AG20443 (cell line): ENCODE data around the gene HHIPL1.

Source experiments
- DNase-seq: peaks from one replicate; pipeline ENCODE4 v3.0.0; 2012; ENCODE audit warnings: low spot score, mixed read lengths

Gene HHIPL1

DNA sequence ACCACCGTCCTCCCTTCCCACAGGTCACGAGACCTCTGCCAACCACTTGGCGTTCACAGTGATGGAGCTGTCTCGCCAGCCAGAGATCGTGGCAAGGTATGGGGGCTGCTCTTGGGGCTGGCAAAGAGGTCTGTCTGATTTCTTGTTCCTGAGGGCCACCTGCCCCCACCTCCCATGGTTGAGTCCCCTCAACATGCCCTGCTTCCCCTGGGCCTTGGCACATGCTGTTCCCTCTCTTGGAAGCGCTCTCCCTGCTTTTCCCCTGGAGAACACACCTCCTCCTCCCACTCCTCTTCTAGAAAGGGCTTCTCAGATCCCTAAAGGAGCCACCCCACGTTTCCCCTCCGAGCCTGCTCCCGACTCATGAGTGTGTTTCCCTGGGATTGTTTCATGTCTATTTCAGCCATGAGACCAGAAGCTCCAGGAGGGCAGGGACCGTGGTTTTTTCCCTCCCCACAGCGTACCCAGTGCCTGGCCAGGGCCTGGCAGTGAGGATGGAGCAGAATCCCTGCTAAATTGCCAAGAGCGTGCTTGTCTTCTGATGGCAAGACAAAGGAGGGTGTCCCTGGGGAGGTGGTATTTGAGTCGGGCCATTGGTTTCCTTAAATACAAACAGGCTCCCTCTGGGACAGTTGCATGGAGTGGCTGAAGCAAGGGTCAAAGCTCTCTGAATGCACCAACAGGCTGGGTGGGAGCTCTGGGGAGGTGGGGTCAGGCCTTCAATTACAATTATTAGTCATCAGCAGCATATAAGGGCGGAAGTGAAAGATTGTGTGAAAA, 73.3 kb downstream of the HHIPL1 start:
- no peak for DNase-seq

DNA sequence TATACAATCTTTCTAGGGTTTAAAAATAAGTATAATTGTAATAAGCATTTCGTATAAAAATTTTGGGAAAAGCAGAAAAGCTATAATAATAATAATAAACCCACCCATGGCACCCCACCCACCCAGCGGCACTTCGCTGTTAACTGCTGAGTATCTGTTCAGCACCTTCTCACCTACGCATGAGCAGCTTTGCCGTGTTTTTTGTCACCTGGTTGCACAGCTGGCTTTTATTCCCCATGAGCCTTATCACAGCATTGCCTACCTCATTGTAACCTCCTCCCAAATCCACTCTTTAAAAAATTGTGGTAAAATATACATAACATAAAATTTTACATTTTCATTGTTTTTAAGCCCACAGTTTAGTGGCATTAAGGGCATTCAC, 73.9 kb downstream of the HHIPL1 start:
- DNase-seq: no peak

DNA sequence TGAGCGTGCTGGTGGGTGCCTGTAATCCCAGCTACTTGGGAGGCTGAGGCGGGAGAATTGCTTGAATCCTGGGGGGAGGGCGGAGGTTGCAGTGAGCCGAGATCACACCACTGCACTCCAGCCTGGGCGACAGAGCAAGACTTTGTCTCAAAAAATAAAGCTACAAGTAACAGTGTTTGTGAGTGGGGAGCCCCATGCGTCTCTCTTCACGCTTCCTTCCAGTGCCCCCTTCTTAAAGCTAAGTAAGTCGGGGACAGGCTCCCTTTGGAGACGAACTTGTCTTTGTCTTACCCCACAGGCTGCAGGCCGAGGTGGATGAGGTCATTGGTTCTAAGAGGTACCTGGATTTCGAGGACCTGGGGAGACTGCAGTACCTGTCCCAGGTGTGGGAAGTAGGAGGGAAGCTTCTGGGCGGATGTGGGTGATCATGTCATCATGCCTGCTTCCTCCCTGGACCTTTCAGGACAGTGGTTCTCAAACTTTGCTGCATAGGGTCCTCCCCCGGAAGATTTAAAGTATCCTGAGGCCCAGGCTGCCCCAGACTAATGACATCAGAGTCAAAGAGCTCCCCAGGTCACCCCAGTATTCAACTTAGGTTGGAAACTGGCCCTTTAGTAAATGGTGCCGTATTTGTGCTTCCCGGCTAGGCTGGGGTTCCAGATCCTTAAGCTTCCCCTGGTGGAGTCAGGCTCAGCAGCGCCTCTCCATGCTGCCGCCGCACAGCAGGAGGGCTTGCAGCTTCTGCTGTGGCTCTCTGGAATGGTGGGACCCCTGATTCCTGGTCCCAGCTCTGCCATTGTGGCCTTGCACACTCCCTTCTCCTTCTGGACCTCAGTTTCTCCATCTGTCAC, 76.2 kb downstream of the HHIPL1 start:
- DNase-seq: no peak

DNA sequence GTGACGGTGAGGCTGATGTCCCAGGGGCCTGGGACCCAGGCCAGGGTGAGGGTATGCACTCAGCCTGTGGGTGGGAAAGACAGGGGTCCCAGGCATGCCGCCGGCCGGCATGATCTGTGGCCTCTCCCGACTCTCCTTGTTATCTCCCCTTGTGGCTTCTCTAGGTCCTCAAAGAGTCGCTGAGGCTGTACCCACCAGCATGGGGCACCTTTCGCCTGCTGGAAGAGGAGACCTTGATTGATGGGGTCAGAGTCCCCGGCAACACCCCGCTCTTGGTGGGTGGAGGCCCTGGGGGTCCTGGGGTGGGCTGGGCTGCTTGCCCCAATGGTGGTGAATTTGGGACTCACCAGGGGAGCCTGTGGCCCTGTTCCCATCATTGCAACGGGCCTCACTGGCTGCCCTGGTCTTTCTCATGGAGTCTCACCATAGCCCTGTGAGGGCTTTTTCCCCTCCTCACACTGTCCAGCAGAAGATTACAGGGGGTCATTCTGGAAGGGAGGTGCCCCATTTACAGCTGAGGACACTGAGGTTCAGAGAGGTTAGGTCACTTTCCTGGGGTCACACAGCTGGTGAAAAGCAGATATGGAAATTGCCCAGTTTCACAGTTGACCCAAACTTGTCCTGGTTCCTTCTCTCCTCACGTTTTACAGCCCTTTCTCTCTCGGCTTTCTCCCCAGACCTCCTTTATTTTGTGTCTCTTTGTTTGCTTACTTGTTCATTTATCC, 77.0 kb downstream of the HHIPL1 start:
- no peak for DNase-seq

DNA sequence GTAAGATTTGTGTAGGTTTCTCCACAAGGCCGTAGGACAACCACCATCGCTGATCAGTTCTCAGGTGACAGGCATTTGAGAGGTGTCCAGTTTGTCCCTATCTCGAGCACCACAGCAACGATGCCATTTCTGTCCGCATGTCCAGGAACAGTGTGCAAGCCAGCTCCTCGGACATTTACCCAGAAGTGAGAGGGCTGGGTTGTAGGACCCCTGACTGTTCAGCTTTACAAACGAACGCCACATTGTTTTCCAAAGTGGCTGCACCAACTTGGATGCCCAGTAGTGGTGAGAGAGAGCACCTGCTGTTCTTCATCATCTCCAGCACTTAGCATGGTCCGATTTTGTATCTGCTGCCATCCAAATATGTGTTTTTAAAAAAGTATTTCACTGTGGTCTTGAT, 77.8 kb downstream of the HHIPL1 start:
- no peak for DNase-seq

DNA sequence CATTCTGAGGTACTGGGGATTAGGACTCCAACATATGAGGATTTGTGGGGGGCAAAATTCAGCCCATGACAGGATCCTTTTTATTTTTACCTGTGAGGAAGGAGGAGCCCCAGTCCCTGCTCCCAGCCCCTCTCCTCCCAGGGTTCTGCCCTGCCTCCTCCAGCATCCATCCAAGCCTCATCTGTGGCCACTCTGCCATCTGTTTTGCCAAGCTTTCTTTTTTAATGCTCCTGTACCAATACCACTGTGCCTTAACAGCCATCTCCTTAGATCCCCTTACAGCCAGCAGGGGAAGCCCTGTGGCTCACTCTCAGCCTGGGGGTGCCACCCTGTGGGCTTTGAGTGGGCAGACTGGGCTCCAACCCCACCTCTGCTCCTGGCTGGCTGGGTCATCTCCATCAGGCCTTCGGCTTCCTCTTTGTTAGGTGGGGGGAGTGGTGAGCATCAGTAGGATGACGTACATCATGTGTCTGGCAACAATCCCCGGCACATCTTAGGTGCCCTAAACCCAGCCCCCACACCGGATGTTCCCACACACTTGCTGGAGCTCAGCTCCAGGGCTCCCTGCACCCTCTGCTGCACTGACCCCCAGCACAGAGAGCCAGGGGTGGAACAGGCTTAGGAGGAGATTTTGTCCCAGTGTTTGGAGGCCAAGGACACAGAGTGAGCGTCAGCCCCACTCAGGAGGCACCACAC, 79.4 kb downstream of the HHIPL1 start:
- DNase-seq: no peak

DNA sequence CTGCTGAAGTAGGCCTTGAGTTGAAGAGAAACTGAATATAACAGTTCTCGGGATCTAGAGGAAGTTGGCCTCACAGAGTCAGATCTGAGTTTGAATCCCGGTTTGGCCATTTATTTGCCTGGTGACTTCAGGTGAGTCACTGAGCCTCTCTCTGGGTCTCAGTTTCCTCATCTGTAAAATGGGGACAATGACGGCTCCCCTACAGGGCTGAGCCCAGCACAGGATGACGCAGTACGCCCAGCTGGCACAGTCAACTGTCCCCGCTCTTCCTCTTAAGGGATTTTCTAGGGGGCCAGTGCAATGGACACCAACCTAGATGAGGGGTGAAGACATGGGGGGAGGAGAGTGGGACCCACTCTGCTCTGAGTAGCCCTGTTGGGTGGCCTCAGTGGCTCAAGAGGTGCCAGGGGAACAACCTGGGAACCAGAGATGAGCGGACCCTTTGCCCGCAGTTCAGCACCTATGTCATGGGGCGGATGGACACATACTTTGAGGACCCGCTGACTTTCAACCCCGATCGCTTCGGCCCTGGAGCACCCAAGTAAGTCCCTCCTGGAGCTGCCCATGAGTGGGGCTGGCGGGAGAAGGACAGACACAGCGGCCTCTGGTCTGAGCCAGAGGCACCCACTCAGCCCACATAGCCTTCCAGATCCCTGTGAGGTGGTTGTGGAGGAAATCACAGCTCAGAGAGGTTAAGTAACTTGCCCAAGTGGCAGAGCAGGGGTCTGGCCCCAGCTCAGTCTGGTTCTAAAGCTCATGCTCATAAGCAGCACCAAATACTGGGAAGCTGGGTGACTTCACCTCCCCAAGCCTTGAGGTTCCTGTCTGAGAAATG, 80.2 kb downstream of the HHIPL1 start:
- DNase-seq: no peak

DNA sequence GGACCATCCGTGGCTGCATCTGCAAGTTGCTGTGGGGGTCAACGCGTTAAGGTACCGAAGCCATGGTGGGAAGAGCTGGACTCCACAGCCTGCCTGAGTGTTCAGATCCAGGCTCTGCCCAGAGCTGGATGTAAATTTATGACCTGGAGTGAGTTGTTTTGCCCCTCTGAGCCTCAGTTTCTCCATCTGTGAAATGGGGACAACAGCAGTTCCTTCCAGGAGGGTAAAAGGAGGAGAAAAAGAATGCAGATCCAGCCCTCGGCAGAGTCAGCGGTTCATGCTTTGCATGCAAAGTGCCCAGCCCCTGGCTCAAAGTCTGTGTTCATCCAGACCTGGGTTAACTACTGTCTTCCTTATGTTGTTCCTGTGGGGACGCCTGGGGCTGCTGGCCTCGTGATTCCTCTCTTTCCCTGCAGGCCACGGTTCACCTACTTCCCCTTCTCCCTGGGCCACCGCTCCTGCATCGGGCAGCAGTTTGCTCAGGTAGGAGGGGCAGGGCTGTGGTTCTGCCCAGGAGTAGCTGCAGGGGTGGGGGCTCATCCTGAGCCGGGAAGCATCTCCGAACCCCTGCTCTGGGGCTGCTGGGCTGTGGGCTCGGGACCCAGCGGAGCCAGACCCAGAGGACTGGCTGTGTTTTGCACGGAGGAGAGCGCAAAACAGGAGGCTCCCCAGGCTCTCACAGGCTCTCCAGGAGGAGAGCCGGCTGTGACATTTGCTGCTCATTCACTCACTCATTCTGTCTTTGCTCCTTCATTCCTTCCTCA, 81.0 kb downstream of the HHIPL1 start:
- DNase-seq: no peak

DNA sequence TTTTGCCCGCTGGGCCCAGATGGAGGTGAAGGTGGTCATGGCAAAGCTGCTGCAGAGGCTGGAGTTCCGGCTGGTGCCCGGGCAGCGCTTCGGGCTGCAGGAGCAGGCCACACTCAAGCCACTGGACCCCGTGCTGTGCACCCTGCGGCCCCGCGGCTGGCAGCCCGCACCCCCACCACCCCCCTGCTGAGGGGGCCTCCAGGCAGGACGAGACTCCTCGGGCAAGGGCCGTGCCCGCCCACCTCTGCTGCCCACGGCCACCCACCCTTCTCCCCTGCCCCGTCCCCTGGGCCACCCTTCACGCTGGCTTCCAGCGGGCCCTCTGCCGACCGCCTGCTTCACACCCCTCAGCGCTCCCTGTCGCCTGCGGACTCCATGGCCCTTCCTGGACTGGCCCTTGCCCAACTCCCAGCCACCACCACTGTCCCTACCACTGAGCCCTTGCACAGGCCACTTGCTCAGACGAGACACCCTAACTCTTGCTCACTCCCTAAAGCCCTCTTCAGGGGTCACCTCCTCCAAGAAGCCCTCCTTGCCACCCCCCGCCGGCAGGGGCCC, 81.7 kb downstream of the HHIPL1 start:
- DNase-seq: no peak

DNA sequence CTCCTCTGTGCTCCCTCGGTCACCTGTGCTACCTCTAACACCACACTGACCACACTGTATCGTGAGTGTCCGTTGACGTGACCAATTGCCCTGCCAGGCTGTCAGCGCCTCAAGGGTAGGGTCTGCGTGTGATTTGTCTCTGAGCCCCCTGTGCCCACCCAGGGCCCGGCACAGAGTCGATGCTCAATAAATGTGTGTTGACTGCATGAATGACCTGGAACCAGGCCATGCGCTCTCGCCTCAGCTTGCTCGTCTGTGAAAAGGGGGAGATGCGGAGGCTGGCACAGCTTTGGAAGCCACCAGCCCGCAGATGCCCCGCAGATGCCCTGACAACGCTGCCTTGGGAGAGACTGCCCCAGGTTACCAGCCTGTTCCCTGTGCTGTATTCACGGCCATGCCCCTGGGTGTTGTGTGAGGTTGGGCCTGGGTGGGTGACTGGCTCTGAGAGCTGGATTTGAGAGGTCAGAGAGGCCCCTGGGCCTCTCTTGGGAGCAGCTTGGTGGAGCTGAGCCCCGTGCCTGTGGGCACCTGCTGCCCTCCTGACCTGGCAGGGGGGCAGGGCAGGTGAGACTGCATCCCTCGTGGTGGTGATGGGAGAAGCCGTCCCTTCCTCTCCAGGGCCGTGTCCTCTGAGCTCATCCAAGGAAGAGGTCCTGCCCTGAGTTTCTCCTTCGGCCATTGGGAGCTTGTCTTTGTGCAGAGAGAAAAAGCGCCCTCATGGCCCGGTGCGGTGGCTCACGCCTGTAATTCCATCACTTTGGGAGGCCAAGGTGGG, 82.4 kb downstream of the HHIPL1 start:
- no peak for DNase-seq

DNA sequence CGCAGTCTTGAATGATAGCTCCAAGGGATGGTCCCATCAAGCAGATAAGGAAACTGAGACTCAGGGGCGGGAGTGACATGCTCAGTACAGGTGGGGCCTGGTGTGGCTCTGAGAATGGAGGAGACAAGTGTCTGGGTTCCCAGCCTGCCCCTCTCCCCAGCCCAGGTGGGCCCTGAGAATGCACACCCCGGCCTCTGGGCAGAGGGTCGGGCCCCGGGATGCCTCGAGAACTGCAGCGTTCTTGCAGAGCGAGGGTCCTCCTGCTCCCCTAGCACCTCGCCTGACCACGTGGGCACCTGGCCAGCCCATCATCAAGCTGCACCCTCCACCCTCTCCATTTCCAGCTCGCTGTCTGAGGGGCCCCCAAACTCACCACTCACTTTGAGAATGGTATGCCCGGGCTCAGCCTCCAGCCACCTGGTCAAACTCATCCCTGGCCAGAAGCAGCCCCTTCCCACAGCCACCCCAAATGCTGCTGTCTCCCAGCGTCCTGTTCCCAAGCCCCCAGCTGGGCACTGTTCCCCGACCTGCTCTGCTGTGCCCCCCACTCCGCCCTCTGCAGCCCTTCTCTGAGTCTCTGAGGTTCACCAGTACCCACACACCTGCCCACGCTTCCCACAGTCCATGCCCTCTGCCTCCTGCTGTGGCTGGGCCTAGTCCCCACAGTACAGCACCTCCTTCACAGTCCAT, 83.4 kb downstream of the HHIPL1 start:
- DNase-seq: no peak

DNA sequence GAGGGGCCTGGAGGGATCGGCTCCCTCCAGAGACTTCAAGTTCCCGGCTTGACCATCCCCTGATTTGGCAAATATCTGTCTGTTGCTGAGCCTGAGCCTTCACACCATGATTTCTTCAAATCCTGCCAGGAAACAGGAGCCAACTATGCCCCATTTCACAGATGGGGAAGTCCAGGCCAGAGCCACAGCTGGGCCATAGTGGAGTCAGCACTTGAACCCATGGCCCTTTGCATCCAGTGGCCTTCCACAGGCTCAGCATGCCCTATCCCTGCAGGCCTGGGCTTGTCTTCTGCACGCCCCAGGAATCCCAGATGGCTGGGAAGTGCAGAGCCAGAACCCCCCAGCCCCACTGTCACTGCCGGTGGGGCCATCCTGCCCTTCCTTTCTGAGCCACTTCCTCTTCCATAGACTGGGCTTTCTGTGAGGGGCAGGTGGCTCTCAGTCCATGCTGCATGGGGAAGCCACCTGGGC, 84.1 kb downstream of the HHIPL1 start:
- no peak for DNase-seq
